GM21717 (cell line): ENCODE measurements around the gene UBE2E2.
A peak's percentile ranks its signal among the peaks of the same experiment; 100 is the strongest.

Source experiments
- ATAC-seq: cut with Tn5 transposase; IDR thresholded peaks from one replicate; pipeline ENCODE4 v1.9.1; 2021; ENCODE audit warnings: mild to moderate bottlenecking, moderate library complexity; ENCODE audit not compliant: unreplicated experiment

UBE2E2 gene

DNA sequence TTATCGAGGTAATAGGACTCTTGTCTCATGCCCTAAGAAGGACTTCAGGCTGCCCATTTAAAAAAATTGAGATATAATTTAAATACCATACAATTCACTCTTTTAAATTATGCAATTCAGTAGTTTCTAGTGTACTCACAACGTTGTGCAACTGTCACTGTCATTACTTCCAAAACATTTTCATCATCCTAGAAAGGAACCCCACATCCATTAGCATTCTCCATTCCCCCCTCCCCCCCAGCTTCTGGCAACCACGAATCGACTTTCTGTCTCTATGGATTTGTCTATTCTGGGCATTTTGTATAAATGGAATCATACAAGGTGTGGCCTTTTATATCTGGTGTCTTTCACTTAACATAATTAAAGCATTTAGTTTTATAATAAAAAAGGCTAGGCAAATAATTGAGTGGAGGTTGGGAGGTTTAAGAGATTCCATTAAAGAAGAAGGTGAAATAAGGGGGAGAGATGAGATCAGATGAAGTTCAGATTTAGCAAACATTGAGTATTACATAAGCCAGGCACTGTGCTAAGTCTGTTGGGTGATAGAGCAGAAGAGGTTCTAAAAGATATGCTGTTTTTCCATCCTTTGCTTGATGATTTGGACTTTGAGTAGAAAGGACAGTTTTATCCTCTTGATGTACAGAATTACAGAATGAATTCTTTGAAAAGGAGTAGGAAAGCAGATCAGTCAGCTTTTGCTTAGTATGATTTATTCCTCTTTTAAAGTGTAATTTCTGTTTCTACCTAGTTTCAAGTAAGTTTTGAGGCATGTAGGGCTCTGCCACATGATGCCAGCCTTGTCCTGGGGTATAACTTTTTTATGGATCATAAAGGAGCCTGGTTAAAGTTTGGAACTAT, 36.3 kb downstream of the UBE2E2 start:
- no peak for ATAC-seq

DNA sequence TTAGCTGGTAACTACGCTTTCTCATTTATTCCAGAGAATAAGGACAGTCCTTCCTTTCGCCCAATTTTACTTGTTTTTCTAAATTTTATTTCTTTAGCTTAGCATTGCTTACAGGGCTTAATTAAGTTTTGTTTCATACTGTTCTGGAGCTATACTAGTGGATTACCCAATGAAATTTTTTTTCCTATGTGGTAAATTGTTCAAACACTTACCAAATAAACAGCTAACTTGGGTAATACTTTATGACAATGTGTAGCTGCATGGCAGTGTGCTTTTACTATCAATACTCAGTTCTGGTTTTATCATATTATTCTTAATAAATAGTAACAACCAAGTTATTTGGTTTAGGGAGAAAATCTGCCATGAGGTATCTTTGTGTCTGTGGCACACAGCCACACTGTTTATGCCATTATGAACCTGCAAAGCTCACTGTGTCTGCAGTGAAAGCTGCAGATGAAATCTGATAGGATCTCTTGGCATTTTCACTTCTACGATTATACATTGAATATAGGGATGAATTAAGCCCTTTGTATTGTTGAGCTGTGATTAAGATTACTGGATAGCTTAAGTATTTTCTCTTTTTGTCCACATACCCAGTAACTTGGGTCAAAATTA, 37.2 kb downstream of the UBE2E2 start:
- no peak for ATAC-seq

DNA sequence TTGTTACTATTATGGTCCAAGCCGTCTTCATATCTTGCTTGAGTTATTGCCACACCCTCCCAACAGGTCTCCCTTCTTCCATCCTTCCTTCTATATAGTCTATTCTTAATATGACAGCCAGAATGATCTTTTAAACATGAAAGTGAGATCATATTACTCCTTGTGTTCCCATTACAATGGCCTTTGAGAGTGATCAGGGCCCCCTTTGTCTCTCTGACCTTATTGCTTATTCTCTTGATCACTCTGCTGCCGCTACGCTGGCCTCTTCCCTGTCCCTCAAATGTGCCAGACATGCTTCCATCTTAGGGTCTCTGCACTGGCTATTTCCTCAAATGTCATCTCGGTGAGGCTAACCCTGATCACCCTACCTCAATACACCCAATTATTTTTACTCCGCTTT, 38.1 kb downstream of the UBE2E2 start:
- no peak for ATAC-seq

DNA sequence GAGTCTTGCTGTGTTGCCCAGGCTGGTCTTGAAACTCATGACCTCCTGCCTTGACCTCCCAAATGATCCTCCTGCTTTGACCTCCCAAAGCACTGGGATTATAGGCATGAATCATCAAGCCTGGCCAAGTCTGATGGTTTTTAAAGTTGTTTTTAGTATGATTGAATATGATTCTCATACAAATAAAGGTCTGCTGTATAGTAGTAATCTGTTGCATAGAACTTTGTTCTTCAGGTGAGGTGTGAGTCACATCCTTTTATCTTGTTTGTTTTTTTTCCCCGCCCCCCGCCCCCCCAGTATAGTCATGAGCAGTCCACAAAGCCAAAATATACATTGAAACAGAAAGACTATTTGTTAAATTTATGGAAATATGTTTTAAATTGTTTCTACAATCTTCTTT, 39.0 kb downstream of the UBE2E2 start:
- ATAC-seq, result no peak

DNA sequence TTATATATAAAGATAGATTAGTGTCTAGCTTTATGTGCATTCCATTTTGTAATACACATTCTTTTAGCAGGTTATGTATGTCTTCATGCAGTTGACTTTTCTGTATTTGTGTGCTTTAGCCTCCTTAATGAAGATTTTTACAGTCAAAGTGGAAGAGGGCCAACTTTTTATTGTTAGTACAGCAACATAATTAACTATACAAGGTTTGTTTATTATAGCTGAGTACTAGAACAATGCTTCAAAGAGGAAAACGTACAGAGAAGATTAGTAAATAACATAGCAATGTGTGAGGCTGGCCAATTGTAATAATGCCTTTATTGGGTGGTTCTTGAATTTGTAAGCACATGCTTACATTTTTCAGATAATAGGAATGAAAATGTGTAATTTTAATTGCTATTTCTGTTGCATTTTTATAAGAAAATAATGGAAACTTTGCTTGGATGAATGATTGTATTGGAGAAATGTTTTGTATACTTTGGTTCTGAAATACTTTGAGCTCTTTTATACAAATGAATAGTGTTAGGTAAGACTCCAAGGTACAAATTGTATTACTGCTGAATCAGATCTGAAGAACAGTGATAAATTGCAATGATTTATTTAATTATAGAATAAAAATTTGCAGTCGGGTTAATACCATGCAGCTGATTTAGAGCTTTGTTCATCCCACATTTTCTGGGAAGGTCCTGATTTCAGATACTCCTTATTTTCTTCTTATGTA, 41.4 kb downstream of the UBE2E2 start:
- ATAC-seq, result no peak

DNA sequence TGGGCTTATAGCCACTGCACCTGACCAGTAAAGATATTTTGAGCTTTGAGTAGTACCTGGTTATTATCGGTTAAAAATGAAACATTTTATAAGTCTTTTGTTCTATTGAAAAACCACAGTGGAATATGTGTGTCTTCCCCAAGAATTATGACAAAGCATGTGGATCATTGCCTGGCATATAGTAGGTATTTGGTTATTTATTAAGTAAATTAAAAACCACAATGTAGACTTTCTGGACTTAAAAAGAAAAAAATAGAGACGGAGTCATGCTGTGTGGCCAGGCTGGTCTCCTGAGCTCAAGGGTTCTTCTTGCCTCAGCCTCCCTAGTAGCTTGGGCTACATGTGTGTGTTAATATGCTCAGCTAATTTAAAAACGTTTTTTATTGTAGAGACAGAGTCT, 43.5 kb downstream of the UBE2E2 start:
- no peak for ATAC-seq

DNA sequence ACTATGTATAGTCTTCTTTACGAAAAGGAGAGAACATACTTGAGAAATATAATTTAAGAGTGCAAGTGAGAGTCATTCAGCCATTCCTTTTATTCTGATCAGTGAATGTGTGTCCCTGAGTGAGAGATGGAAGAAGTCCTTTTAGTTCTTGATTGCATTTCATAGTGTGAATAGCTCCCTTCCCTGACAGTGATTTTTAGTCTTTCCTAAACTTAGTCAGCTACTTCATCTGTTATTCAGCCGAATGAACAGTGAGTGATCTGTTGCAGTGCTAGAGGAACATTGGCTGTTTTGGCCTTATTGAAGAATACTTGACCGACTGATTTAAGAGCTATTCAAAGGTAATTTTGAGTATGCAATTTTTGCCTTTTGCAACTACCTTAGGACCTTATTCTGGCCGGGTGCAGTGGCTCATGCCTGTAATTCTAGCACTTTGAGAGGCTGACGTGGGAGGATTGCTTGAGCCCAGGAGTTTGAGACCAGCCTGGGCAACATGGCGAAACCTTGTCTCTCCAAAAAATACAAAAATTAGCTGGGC, 45.5 kb downstream of the UBE2E2 start:
- ATAC-seq, result no peak

DNA sequence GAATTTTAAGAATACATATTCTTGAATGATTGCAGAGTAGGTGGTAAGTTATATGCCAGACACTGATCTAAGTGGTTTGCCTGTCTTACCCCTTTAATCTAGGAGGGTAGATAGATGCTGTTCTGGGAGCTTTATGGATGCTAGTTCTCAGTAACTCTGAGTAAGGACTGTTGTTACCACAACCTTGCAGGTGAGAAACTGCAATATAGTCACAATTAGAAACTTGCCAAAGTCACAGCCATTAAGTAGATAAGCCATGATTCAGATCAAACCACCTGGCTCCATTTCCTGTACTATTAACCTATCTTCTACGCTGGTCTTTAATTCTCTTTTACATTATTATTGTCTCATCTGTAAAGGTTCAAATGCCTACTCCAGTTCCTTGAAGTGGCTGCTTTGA, 46.8 kb downstream of the UBE2E2 start:
- no peak for ATAC-seq

DNA sequence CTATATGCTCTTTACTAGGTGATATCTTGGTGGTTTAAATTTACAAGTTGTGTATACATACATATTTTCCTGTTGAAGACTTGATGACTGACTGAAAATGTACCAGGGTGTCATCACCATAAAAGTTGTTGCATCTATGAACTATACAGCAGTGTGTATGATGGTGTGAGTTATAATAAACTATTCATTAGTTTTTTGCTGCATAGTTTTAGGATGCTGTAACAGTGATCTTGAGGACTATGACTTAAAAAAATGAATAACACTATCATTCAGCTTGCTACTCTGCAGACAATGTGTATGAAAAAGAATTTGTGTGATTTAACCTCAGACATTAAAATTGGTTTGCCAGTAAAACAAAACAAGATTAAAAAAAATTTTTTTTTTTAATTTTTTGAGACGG, 49.0 kb downstream of the UBE2E2 start:
- ATAC-seq, result no peak

DNA sequence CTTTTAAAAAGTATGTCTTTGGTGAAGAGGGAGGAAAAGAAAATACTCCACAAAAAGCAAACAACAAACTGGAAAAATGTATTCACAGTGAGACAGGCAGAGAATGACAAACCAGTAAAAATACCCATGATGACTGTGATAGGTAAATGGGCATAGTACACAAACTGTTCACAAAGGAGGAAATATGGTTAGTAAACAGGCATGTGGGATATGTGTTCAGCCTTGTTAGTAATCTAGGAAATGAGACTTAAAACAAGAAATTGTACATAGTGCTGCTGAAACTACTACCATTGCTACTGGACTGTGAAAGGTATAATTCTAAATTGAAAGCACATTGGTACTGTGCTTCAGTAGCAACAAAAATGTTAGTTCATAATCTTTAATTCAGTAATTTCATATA, 50.1 kb downstream of the UBE2E2 start:
- peak; percentile 86 for ATAC-seq

DNA sequence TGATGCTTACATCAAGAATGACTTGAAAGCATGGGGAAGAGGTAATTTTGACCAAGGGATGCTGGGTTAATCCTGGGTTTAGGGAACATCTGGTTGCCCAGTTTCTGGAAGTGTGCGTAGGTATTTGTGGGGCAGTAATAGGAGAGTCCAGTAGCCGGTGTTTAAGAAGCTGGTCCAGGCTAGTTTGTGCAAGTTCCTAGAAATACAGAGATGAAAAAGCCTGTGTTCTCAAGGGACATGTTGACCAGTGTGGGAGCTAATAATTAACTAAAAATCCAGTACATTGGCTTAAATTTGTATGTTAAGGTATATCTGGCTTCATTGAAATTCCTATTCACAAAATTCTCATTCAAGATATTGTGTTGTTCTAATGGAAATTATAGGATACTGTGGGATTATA, 51.2 kb downstream of the UBE2E2 start:
- ATAC-seq, result no peak

DNA sequence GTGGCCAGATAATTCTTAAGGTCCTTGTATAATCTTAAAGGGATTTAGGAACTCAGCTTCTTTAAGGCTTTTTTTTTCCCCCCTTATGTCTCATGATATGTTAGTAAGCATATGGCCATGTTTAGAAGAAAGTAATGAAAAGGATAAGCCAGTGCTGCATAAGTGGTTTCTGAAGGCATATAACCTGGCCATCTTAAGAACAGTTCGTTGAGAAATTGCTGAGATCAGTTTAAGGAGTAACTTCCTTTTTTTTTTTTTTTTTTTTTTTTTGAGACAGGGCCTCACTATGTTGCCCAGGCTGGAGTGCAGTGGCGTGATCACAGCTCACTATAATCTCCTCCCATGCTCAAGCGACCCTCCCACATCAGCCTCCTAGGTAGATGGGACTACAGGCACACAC, 51.7 kb downstream of the UBE2E2 start:
- ATAC-seq, result no peak

DNA sequence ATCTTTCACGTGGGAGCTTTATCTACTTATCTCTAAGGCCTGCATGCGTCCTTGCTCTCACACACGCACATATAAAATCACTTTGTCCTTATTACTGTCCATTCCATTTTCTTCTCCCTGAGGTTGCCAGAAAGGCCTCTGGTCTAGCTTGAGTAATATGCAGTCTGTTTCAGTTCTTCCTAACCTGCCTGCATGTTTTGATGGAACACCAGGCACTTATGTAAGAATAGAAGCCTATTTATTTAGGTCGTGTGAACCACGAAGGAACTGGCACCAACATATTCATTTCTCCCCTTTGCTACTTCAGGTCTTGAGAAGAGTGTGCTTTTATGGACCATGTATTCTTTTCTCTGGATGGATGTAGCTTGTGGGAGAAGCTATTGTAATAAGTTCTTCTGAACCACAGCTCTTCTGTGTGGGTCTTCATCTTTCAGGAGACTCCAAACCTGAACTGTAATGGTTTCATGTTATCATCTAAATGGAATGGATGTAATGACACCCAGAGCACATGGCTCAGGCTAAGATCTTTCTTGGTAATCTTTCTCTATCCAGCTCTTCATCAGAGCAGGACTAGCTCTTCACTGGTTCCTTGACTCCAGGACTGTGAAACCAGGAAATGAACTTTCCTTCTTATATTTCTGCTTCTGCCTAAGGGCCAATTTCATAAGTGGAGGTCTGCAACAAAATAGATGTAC, 53.8 kb downstream of the UBE2E2 start:
- ATAC-seq, result no peak

DNA sequence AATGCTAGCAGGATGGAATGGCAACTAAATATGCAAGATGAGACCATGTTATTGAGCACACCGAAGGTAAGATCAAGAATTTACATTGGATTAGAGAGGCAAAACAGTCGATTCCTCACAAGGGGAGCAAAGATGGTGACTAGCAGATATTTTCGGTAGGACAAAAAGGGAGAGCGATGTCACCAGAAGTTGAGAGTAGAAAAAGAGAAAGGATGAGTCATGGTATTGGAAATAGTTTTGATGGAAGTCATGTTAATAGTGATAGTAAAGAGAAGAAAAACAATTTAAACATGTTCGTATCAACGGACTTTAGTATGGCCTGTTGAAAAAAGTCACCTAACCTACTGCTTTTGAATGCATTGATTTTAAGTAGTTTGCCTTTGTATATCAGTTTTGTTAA, 55.0 kb downstream of the UBE2E2 start:
- no peak for ATAC-seq

DNA sequence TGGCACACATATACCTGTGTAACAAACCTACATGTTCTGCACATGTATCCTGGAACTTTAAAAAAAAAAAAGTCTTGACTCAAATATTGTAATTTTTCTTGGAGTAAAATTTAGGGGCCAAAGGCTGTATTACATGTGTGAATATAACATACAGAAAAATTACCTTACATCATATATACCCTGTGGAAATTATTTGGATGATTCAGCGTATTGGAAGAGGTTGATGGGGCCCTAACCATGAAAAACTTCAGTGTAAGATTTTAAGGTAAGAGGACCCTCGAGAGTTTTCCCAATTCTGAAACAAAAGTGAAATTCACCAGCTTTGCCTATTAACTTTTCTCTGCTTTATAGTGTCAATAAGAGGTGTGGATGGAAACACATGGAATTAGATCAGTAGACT, 56.4 kb downstream of the UBE2E2 start:
- no peak for ATAC-seq

DNA sequence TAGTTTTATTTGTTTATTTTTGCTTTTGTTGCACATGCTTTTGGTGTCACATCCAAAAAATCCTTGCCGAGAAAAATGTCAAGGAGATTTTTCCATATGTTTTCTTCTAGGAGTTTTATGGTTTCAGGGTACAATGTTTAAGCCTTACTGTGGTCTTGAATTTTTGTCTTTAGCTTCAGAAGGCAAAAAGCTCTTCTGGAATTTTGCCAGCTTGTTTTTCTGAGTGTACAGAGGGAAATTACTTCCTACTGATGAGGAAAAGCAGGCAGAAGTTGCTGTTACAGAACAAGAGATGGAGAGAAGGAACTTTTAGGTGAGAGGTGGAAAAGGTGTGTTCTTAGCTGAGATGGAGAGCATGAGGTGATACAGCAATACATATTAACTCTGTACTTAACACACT, 59.6 kb downstream of the UBE2E2 start:
- ATAC-seq, result no peak

DNA sequence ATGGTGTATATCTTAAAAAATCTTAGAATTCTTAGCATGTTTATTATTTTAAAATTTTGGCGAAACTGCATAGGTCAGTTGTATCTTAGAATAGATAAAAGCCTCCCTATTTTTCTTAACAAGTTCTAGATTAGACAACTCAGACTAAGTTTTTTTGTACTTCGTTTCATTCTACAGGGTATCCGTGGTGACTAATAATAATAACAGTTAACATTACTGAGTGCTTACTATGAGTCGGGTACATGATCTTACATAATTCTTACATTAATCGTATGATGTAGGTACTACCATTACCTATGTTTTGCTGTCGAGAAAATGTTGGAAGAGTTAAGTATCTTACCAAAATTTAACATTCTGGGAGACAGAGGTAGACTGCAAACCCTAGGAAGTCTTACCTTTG, 60.7 kb downstream of the UBE2E2 start:
- no peak for ATAC-seq

DNA sequence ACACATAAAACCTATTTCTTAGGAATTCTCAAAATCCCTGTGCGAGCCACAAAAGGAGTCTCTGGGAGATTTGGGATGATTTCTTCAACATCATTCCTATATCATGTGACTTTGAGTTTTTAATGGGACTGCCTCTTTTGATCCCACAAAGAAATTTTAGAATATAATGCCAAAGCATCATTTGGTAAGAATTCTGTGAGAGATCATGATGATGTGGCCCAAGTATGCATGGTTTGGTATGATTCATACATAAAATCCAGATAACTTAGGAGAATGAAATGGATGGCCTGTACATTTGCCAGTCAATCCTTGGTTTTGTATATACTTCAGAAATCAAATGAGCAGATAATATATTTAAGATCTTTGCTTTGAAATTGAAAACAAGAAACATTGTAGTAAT, 61.3 kb downstream of the UBE2E2 start:
- no peak for ATAC-seq

DNA sequence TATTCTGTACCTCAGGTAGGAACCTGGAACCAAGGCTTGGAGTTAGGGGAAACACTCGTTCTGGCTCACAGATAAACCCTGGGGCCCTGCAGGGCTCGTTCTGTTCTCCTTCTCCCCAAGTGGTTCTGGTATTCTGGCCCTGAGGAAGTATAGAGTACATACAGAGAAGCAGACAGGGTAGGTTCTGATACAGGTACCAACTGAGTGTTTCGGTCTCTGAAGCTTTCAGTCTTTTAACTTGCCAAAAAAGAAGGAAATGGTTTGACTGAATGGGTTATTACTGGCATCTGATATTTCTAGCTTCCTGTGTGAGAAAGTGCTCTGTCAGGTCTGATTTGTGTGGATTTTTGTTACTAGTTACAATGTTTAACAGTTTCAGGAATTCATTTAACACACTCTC, 67.3 kb downstream of the UBE2E2 start:
- no peak for ATAC-seq

DNA sequence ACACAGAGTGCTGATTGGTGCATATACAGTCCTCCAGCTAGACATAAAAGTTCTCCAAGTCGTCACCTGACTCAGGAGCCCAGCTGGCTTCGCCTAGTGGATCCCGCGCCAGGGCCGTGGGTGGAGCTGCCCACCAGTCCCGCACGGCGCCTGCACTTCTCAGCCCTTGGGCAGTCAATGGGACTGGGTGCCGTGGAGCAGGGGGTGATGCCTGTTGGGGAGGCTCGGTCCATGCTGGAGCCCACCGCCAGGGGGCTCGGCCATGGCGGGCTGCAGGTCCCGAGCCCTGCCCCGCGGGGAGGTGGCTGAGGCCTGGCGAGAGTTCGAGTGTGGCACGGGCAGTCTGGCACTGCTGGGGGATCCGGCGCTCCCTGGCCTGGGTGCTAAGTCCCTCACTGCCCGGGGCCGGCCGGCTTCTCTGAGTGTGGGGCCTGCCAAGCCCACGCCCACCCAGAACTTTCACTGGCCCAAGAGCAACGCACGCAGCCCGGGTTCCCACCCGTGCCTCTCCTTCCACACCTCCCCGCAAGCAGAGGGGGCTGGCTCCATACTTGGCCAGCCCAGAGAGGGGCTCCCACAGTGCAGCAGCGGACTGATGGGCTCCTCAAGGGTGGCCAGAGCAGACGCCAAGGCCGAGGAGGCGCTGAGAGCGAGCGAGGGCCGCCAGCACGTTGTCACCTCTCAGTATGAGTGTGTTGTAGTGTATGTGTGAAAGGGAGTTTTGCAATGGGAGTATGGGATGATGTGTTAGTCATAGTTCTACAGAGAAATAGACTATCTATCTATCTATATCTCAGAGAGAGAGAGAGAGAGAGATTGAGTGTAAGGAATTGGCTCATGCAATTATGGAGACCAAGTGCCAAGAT, 69.0 kb downstream of the UBE2E2 start:
- no peak for ATAC-seq
